ENCODE measurements around the gene KHDC4.
A peak's percentile ranks its signal among the peaks of the same experiment; 100 is the strongest.

The KHDC4 gene

DNA sequence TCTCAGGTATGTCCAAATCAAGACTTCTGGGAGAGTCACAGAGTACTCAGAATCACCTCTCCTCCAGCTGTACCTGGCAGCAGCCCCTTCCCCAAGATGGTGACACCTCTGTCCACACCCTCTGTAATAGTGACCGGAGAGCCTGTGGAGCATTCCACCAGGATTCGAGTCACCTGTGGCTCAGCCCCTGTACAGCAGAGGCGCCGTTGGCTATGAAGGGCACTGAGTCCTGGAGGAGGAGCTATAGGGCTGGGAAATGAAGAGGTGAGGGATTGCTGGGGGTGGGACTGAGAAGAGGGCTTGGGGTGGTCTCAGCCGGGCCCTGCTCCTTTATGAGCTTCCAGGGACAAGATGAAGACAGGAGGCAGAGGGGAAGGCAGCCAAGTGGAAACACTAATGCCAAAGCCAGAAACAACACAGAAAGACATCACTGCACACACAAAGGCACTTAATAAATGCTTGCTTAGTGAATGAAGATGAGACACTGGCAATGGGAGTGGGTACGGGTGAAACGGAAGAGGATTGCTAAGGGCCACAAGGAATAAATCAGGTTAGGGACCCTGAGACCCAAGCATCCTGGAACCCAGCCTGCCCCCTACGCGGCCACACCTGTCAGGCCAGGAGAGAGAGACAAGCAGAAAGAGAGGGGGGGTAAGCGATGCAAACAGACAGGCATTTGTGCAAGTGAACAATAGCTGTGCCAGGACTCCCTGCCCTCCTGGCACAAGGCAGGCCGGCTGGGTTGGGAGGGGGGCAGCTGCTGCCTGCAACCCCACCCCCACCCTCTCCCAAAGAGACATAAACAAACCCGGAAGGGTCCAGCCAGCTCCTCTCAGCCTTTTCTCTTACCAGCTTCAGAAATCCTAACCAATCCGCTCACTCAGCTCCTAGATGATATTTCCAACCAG, 40.2 kb upstream of the KHDC4 start:
- H3K4me3 Mint-ChIP-seq = peak overlapping the region; percentile 94
- H3K9me3 Mint-ChIP-seq = no peaks in the 10 kb centered on the region
- peaks cover 68% of the 10 kb centered on the region for H3K36me3 Mint-ChIP-seq (ENCODE audit: low read depth)
- H3K27ac Mint-ChIP-seq = peak overlapping the region; percentile 94
- no peaks in the 10 kb centered on the region for H3K27me3 Mint-ChIP-seq
- H3K4me1 Mint-ChIP-seq (ENCODE audit: low read depth) = peaks cover 78% of the 10 kb centered on the region

DNA sequence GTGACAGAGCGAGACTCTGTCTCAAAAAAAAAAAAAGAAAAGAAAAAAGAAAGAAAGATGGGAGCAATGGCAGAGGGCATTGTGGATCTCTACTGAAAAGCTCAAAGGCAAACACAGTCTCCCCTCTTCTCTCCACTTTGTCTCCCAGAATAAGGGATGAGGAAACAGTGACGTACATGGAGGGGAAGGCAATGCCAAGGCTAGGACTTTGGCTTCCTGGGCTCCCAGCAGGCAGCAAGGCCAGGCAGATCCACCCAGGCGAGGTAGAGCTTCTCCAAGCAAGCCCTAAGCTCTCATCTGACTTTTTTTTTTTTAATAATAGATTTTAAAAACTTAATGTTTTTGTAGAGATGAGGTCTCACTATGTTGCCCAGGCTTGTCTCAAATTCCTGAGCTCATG, 39.5 kb upstream of the KHDC4 start:
- Mint-ChIP-seq H3K9me3 (no peaks in the 10 kb centered on the region), H3K27ac (peak overlapping the region; percentile 91), H3K27me3 (no peaks in the 10 kb centered on the region), H3K4me3 (peak overlapping the region; percentile 94), H3K36me3 (ENCODE audit: low read depth) (peaks cover 75% of the 10 kb centered on the region), H3K4me1 (ENCODE audit: low read depth) (peaks cover 83% of the 10 kb centered on the region)

DNA sequence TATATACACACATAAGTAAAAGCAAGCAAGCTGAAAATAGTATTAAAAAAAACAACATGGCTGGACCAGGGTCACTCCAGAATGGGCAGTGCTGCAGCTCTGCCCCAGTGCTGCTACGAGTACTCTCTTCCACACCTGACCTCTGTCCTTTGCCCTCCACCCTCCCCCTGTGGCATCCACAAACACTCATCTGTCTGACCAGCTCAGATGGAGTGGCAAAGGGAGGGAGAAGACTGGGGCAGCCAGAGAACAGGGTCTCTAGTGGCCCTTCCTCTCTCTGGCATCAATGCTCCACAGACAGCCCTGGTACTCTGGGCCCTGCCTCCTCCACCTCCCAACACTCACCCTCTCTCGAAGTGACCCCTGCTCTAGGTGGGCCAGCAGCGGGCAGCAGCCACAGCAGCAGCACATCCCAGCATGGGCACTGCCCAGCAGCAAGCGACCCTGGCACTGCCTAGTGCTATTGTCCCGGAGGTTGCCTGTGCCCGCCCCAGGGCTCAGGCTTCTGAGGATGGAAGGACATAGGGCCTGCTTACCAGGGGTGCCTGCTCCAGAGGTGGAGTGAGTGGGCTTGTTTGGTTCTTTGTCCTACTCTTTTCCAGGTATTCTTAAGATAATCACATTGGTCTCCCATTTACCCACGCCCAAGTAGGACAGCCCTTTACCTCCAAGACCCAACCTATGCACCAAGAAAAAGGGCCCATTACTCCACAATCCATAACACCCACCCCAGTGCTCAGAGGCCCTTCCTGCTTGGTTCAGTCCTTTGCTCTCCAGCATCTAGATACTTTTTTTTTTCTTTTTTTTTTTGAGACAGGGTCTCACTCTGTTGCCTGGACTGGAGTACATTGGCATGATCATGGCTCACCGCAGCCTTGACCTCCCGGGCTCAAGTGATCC, 37.9 kb upstream of the KHDC4 start:
- H3K27ac Mint-ChIP-seq = peak overlapping the region; percentile 91
- H3K36me3 Mint-ChIP-seq (ENCODE audit: low read depth) = peaks cover 84% of the 10 kb centered on the region
- H3K4me1 Mint-ChIP-seq (ENCODE audit: low read depth) = peaks cover 99% of the 10 kb centered on the region
- no peaks in the 10 kb centered on the region for H3K27me3 Mint-ChIP-seq
- no peaks in the 10 kb centered on the region for H3K9me3 Mint-ChIP-seq
- peak overlapping the region; percentile 54 for H3K4me3 Mint-ChIP-seq

DNA sequence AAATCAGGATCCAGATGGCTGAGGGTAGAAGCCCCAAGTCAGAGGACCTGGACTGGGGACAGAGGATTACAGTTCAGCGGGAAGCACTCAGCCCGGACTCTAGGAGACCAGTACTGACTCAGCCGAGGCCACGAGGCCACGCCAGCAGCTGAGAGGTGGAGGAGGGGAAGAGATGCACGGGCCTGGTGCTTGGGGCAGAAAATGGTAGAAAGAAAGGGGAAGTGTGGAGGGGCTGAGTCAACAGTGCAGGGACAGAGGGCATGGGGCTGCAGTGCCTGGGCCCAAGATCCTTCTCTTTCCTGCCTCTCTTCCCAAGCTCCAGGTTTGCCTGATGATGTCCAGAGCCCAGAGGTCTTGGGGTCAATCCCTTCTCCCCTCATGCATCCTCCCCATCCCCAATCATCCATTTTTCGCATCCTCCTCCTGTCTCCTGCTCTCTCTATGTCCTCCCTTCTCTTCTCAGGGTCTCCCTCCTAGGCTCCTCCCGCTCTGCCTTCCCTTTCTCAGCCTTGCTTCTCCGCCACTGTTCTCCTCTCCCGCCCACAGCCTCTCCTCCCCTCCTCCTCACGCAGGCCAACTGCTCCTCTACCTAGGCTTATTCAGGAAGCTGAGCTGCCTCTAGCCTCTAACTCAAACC, 36.4 kb upstream of the KHDC4 start:
- Mint-ChIP-seq H3K4me3 (peak overlapping the region; percentile 72), H3K27me3 (no peaks in the 10 kb centered on the region), H3K9me3 (no peaks in the 10 kb centered on the region), H3K4me1 (ENCODE audit: low read depth) (peaks cover 96% of the 10 kb centered on the region), H3K36me3 (ENCODE audit: low read depth) (peaks cover 83% of the 10 kb centered on the region), H3K27ac (peak overlapping the region; percentile 95)

DNA sequence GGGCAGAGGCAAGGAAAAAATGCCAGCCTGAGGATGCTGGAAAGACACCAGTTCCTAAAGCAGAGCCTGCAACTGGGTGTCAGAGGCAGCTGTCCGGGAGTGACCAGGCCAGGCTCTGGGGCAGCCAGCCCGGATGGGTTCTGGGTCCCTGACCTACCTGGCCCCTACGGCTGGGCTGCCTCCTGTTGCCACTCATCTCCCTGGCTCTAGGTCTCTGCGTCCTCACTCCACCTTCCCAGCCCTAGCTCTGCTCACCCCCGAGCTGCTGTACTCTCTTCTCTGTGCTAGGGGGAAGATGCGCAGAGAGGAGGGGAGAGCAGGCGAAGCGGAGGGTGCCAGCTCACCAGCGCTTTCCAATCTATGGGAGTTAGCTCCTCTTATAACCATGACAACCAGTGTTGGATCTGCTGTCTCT, 35.2 kb upstream of the KHDC4 start:
- H3K27ac Mint-ChIP-seq = peak overlapping the region; percentile 95
- H3K4me3 Mint-ChIP-seq = peak overlapping the region; percentile 49
- peaks cover 81% of the 10 kb centered on the region for H3K36me3 Mint-ChIP-seq (ENCODE audit: low read depth)
- no peaks in the 10 kb centered on the region for H3K9me3 Mint-ChIP-seq
- H3K4me1 Mint-ChIP-seq (ENCODE audit: low read depth) = peaks cover 84% of the 10 kb centered on the region
- no peaks in the 10 kb centered on the region for H3K27me3 Mint-ChIP-seq

DNA sequence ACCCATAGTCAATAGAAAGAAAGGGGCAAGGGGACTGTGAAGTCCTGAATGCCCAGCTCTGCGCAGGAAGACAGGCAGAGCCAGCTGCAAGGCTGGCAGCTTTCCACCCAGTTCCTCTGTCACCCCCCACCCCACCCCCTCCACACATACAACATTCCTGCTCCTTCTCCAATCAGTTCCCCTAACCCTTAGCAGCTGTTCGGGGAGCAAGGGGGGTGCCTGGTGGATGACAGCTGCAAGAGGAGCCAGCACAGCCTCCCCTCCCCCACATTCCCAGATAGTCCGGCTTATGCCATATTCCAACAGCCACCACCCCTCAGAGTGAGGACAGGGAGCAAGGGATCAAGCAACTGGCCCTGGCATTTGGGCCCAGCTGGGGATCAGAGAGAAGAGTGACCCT, 34.5 kb upstream of the KHDC4 start:
- Mint-ChIP-seq H3K36me3 (ENCODE audit: low read depth) (peaks cover 80% of the 10 kb centered on the region), H3K27me3 (no peaks in the 10 kb centered on the region), H3K27ac (peak overlapping the region; percentile 95), H3K9me3 (no peaks in the 10 kb centered on the region), H3K4me1 (ENCODE audit: low read depth) (peaks cover 79% of the 10 kb centered on the region), H3K4me3 (peak overlapping the region; percentile 57)

DNA sequence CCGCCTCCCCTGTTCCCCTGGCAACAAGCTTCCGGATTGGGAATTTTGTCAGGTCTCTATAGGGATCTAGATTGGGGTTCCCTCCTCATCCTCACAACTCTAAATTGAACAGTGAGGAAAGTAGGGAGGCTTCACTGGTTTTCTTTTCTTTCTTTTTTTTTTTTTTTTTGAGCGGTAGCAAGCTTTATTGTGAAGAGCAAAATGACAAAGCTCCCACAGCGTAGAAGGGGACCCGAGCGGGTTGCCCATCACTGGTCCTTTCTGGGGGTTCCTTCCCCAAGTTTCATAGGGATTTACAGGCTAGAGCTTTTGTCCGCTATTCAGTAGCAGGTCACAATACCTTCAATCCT, 33.8 kb upstream of the KHDC4 start:
- Mint-ChIP-seq H3K36me3 (ENCODE audit: low read depth) (peaks cover 77% of the 10 kb centered on the region), H3K27me3 (no peaks in the 10 kb centered on the region), H3K9me3 (no peaks in the 10 kb centered on the region), H3K4me1 (ENCODE audit: low read depth) (peaks cover 73% of the 10 kb centered on the region), H3K27ac (peak overlapping the region; percentile 95), H3K4me3 (peak overlapping the region; percentile 57)

DNA sequence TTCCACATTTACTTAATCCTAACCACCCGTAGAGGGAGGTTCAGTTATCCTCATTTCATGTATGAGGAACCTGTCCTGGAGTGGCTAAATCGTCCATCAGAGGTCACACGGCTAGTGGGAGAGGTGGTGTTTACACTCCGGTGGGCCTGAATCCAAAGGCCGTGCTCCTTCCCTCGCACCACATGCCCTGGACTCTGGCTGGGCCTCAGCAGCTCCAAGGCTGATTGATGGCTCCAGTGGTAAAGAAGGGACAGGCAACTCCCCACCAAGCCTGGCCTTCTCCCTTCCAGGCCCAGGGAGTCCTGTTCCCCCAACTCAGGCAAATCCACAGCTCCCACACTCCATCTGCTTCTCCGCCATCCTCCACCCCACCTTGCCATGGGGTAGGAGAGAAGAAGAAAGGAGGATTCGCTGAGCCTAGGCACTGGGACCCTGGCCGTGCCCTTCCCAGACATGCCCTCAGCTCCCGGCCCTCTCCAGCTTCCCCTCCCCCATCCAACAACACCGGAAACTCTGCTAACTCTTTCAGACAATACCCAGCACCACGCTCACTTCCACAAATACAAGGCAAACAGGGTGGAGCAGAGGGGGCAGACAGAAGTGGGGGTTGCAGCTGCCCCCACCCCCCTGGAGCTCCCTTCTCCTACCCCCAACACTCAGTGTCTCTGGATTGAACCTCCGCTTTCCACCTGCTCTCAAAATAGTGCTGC, 33.3 kb upstream of the KHDC4 start:
- no peaks in the 10 kb centered on the region for H3K9me3 Mint-ChIP-seq
- no peaks in the 10 kb centered on the region for H3K27me3 Mint-ChIP-seq
- peaks cover 73% of the 10 kb centered on the region for H3K4me1 Mint-ChIP-seq (ENCODE audit: low read depth)
- peak overlapping the region; percentile 95 for H3K27ac Mint-ChIP-seq
- peaks cover 76% of the 10 kb centered on the region for H3K36me3 Mint-ChIP-seq (ENCODE audit: low read depth)
- peak overlapping the region; percentile 57 for H3K4me3 Mint-ChIP-seq

DNA sequence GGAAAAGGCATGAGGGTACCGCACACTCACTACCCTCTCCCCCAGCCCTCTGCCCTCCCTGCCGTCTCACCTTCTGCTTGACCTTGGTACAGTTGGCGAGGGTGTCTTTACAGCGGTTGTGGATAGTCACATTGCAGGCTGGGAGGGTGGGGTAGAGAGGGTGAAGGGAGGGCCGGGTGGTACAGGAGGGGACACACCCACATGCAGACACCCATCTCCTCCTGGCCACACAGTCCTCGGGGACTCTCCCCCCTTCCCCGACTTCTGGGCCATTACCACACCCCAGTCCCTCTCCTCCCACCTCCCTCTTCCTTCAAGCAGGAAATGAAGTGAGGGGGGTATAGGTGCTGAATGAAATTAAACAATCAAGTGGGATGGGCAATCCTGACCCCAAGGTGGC, 32.5 kb upstream of the KHDC4 start:
- peaks cover 68% of the 10 kb centered on the region for H3K4me1 Mint-ChIP-seq (ENCODE audit: low read depth)
- H3K36me3 Mint-ChIP-seq (ENCODE audit: low read depth) = peaks cover 77% of the 10 kb centered on the region
- H3K4me3 Mint-ChIP-seq = peak overlapping the region; percentile 35
- peak overlapping the region; percentile 87 for H3K27ac Mint-ChIP-seq
- no peaks in the 10 kb centered on the region for H3K9me3 Mint-ChIP-seq
- H3K27me3 Mint-ChIP-seq = no peaks in the 10 kb centered on the region

DNA sequence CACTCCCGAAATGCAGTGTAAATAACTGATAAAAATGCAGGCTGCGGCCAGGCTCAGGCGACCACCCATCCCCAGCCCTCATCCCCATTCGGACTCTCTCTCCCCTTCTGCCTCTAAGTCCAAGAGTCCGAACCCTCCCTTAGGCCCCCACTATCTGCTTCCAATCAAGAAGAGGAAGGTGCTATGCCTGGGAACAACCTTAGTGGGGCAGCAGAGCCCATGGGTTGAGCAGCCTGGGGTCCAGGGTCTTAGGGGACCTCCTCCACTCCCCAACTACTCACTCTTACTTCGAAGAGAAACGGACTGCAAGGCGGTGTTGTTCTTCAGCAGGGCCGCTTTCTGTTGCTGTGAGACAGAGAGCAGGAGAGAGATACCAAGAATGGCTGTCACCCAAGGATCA, 31.9 kb upstream of the KHDC4 start:
- Mint-ChIP-seq H3K4me1 (ENCODE audit: low read depth) (peaks cover 62% of the 10 kb centered on the region), H3K9me3 (no peaks in the 10 kb centered on the region), H3K27ac (peak overlapping the region; percentile 87), H3K27me3 (no peaks in the 10 kb centered on the region), H3K4me3 (no peak overlapping the region), H3K36me3 (ENCODE audit: low read depth) (peaks cover 80% of the 10 kb centered on the region)

DNA sequence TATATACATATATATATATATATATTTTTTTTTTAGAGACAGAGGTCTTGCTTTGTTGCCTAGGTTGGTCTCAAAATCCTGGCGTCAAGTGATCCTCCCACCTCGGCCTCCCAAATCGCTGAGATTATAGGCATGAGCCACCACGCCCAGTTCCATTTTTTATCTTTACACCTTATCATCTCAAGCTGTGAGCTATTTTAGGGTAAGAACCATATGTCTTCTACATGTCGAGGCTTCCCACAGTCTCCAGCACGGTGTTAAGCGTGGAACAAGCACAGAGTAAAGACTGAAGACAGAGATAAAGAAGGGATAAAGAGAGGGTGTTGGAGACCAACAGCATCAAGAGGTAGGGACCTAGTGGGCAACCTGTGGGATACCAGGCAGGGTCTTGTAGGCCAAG, 30.0 kb upstream of the KHDC4 start:
- Mint-ChIP-seq H3K27ac (no peak overlapping the region), H3K27me3 (no peaks in the 10 kb centered on the region), H3K36me3 (ENCODE audit: low read depth) (peaks cover 80% of the 10 kb centered on the region), H3K4me1 (ENCODE audit: low read depth) (peaks cover 52% of the 10 kb centered on the region), H3K4me3 (no peak overlapping the region), H3K9me3 (no peaks in the 10 kb centered on the region)

DNA sequence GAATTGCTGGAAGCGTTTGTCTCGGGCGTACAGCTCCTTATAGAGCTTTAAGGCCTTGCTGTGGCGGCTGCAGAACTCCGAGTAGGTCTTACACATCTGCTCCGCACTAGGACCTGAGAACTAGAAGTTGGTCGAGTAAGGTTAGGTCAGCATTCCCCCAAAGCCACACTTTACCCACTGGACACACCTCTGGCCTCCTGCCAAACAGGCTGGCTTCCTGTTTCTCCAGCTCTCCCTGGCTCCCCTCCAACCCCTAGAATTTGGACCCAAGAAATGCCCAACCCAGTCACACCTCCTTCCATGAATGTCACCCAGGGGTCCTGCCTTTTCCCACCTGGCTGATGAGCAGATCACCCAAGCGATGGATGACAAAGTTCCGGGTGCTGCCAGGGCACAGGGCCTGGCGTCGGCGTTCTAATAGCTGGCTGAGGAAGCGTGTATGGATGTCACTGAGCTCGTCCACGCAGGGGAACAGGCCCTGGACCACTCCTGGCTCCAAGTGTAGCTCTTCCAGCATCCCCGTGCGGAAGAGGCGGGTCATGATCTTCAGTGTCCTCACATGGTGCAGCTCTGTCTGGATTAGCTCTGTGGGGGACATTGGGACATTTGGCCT, 28.5 kb upstream of the KHDC4 start:
- H3K9me3 Mint-ChIP-seq = no peaks in the 10 kb centered on the region
- H3K27me3 Mint-ChIP-seq = no peaks in the 10 kb centered on the region
- peaks cover 37% of the 10 kb centered on the region for H3K4me1 Mint-ChIP-seq (ENCODE audit: low read depth)
- peaks cover 73% of the 10 kb centered on the region for H3K36me3 Mint-ChIP-seq (ENCODE audit: low read depth)
- peak overlapping the region; percentile 49 for H3K27ac Mint-ChIP-seq
- no peak overlapping the region for H3K4me3 Mint-ChIP-seq

DNA sequence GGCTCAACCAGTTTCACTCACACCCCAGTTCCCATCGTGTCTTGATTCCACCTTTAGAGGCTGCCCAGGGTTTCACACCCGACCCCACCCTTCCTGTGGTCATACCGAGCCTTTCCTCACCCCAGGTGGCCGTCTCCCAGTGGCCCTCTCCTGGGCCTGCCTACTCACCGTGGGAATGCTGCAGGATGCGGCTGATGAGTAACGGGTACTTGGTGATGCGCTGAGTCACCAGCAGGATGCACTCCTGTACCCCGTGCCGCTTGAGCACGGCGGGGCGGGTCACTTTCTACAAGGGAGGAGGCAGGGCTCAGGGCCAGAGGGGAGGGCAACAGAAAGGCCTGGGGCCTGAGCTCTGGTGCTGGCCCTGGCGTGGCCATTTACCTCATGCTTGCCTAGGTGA, 27.7 kb upstream of the KHDC4 start:
- Mint-ChIP-seq H3K4me1 (ENCODE audit: low read depth) (peaks cover 30% of the 10 kb centered on the region), H3K4me3 (no peak overlapping the region), H3K9me3 (no peaks in the 10 kb centered on the region), H3K36me3 (ENCODE audit: low read depth) (peaks cover 74% of the 10 kb centered on the region), H3K27me3 (no peaks in the 10 kb centered on the region), H3K27ac (peak overlapping the region; percentile 13)

All from stimulated activated naive CD8-positive, alpha-beta T cell treated with anti-CD3 and anti-CD28 coated beads, Interleukin-15, Interleukin-2, amounts not matched to agents 100 ng/mL and 50 ng/mL, for 24 hours (primary cell).